DMS114 treated with DMSO at 0.1 percent for 48 hours (cell line): Measurements from ENCODE around the gene KCNK3.

Experiments used
- DNase-seq: peaks from one replicate; lab custom pipeline; 2025; ENCODE audit not compliant: unreplicated experiment; lab: John Stamatoyannopoulos, UW

The KCNK3 gene

DNA sequence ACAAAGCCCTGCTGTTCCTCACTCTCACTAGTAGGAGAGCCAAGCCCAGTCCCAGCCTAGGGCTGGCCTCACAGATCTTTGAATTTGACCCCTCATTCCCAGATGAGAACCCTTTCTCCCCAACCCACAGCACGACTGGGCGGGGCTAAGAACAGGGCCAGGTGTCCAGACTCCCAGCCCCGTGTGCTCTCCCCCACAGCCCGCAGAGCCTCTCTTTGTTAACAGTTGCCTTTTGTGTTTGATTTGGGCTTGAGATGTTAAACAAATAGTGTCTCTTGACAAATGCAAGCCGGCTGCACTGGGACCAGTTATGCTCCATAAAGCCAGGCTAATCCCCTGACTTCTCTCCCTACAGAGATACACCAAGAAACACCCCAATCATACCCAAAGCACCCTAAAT is 4.7 kb upstream of the KCNK3 start:
- DNase-seq, result no peak

DNA sequence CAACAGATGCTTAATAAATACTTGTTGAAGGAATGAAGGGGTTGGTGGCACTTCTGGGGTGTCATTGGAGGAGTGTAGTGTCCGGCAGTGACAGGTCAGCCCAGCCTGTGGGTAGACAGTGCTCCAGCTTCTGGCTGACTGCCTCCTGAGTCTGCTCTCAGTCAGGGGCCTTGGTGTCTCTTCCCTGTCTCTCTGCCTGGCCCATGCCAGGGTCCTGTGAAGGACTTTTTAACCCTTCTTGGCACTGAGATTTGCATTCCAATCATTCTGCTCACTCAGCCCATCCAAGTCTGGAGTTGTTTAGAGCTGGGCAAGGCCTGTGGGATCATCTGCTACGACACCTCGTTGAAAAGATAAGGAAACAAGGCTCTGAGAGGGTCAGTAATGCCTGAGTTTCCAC is 1.4 kb upstream of the KCNK3 start:
- no peak for DNase-seq

DNA sequence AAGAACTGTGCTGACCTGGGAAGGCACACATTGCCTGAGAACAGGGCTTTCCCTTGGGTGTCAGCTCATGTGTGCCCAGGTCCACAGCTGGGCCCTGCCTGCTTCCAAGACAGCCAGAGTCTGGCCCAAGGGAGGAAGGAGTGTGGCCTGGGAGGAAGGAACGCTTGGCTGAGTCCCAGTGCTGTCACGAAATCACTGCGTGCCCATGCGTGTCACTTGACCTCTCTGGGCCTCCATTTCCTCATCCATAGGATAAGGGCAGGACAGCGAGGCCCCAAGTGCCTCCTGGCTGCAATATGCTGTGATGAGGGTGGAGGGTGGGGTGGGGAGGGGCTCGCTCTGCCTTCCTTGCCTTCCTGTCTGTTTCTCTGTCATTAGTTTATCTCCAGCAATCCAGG is 642 bp upstream of the KCNK3 start:
- no peak for DNase-seq

DNA sequence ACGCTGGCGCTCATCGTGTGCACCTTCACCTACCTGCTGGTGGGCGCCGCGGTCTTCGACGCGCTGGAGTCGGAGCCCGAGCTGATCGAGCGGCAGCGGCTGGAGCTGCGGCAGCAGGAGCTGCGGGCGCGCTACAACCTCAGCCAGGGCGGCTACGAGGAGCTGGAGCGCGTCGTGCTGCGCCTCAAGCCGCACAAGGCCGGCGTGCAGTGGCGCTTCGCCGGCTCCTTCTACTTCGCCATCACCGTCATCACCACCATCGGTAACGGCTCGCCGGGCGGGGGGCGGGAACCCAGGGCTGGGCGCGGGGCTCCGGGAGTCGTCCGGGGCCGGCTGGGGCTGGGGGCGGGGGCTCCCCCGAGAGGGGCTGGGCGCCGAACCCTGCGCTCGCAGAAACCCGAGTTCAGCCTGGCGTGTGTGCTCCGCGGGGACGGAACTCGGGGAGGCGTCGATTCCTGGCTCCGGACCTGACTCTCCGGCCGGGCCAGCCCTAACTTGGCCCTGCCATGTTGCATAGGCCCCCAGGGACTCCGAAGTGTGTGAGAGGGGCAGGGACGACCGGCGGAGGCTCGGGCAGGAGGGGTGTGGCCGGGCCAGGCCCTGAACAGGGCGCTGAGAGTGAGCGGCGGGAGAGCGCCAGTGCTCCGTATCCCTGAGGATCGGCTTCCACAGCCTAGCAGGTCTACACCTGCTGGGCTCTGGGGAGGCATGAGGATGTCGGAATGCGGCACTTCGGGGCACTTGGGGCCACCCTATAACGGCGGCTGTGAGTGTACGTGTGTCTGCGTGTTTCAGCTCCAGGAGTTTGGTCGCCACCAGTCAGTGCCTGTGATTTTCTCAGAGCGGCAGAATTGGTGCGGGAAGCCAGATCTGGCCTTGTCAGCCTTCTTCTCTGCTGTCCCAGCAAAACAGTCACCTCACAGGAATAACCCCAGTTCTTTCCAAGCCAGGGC is 651 bp downstream of the KCNK3 start:
- DNase-seq, result no peak

DNA sequence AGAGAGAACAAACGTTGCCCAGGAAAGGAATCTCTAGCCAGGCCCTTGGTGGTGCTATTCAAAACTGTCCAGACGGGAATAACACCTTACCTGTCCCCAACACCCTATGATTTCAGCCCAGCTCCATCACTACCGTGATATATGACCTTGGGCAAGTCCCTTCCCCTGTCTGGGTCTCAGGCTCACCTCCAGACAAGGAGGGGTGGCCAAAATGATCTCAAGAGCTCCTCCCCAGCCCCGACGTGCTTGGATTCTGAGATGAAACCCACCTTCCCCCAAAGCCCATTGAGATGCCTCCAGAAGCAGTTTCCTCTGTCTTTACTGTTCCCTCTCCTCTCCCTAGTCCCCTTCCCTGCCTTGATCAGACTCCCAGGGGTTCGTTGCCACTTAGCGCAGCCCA is 1.5 kb downstream of the KCNK3 start:
- DNase-seq, result no peak

DNA sequence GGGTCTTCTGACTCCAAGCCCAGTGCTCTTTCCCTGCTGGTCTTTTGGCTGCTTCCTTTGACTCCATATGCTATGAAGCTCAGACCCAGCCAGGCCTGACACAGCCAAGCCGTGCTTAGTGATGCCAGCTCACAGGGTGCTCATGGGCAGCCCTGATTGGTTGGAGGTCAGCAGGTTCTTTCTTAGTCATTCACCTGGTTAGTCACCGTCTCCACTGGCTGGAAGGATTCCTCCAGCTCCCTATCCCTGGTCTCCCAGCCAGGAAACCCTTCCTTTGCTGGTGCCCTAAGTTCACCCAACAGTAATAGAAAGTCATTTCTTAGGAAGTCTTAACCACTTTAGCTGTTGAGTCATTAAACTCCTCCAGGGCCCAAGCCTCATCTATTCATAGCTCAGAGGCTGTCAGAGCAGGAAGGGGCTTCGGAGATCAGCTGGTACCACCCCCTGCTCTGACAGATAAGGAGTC is 3.9 kb downstream of the KCNK3 start:
- DNase-seq, result no peak

DNA sequence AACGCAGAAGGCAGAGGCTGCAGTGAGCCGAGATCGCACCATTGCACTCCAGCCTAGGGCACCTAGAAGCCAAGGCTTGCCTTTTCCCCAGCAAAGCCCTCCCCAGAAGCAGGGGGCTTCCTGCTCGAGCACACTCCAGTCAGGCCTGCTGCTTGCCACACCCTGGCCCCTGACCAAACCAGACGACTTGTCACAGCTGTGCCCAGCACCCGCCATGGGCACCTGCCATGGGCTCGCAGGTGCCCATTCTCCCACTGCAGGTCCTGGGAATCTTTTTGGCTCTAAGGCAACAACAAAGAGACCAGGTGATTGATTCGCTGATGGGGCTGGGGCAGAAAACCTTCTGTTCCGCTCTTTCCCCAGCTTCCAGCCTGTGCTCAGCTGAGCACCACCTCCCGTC is 4.9 kb downstream of the KCNK3 start:
- no peak for DNase-seq

DNA sequence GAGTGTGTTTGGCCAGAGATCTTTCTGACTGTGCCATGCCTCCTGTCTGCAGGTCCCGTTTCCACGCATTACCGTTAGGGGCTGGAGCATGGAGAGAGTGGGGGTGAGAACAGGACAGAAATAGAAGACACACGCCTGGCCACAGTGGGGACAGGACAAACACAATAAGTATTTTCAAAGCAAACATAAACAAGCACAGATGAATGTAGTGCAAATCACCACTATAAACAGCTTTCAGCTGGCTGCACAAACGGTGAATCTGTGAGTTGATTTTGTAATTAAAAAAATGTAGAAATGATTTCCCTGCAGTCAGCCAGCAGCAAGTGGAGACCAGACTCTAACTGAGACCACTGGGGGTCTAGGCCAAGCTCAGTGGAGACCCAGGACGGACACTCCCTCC is 6.8 kb downstream of the KCNK3 start:
- no peak for DNase-seq

DNA sequence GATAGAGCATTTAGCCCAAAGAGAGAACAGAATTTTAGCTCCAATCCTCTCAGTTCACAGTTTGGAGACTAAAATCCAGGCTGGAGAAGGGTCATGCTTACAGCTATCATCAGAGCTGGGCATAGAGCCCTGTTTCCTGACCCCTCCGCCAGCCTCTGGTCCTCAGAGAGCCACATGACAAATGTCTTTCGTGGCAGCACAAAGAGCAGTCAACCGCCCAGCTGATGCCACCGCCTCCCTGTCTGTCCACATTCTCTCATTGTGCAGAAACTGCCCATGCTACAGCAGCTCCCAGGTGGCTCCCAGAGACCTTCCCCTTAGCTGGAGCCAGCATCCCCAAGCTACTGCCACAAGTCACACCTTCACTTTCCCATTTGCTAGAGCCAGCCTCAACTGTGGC is 7.6 kb downstream of the KCNK3 start:
- DNase-seq, result no peak

DNA sequence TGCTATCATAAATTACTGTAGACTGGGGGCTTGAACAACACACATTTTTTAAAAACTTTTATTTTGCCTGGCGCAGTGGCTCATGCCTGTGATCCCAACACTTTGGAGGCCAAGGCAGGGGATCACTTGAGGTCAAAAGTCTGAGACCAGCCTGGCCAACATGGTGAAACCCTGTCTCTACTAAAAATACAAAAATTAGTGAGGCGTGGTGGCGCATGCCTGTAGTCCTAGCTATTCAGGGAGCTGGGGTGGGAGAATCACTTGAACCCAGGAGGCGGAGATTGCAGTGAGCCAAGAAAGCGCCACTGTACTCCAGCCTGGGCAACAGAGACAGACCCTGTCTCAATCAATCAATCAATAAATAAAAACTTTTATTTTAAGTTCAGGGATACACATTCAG is 9.1 kb downstream of the KCNK3 start:
- DNase-seq, result no peak

DNA sequence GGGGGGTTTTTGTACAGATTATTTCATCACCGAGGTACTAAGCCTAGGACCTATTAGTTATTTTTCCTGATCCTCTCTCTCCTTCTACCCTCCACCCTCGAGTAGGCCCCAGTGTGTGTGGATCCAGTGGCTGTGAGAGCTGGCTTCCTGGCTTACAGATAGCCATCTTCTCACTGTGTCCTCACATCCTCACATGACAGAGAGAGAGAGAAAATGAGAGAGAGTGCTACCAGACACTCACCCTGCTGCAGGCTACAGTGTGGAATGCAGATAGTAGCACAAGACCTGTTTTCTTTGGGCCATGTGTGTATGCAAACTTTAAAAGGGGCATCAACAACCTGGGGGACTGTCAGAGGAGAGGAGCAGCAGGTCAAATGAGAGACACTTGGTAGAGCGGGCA is 9.5 kb downstream of the KCNK3 start:
- DNase-seq, result no peak

DNA sequence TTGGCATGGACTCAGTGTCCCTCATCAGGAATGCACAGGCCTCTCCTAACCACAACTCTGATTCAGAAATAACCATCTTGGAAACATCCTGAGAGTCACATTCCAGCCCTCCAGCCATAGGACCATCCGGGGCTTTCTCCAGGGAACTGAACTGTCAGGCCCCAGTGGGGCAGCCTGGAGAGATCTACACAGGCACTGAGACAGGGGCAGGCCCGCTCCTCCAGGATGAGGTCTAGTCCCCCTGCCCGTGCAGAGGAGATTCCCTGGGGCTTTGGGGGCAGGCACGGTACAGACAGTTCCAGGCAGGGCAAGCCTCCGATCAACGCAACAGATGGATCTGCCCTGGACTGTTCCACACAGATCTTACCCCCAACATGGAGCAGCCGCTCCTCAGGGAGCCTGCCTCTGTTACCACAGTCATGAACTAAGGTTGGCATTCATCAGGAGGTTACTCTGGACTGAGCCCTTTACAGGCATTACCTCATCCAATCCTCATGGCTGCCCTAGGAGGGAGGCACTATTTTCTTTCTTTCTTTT is 12.0 kb downstream of the KCNK3 start:
- DNase-seq, result no peak

DNA sequence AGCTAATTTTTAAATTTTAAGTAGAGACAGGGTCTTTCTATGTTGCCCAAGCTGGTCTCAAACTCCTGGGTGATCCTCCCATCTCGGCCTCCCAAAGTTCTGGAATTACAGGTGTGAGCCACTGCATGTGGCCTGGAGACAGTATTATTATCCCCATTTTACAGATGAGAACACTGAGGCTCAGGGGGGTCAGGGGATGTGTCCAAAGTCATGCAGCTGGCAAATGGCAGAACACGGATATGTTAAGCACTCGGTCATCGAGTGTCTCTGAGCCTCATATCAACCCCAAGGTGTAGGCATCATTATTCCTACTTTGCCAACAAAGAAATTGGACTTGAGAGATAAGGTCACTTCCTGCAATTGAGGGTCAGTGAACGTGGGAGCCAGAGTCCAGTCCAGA is 12.6 kb downstream of the KCNK3 start:
- DNase-seq, result no peak

DNA sequence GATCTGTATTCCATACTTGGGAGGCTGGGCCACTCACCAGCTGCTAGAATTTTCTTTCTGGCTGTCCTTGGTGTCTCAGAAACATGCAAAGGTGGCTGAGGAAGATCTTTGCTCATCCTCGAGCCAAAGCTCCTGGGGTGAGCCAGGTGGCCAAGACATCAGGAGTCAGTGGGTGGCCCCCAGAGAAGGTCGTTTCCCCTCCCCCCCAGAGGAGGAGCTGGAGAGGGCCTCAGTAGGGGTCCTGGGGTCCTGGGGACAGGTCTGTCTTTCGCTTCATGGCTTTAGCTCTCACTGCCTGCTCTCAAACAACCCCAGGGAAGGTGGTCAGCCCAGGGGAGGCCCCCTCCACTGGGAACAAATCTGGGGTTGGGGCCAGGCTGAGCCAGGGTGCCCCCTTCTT is 13.6 kb downstream of the KCNK3 start:
- DNase-seq, result no peak

DNA sequence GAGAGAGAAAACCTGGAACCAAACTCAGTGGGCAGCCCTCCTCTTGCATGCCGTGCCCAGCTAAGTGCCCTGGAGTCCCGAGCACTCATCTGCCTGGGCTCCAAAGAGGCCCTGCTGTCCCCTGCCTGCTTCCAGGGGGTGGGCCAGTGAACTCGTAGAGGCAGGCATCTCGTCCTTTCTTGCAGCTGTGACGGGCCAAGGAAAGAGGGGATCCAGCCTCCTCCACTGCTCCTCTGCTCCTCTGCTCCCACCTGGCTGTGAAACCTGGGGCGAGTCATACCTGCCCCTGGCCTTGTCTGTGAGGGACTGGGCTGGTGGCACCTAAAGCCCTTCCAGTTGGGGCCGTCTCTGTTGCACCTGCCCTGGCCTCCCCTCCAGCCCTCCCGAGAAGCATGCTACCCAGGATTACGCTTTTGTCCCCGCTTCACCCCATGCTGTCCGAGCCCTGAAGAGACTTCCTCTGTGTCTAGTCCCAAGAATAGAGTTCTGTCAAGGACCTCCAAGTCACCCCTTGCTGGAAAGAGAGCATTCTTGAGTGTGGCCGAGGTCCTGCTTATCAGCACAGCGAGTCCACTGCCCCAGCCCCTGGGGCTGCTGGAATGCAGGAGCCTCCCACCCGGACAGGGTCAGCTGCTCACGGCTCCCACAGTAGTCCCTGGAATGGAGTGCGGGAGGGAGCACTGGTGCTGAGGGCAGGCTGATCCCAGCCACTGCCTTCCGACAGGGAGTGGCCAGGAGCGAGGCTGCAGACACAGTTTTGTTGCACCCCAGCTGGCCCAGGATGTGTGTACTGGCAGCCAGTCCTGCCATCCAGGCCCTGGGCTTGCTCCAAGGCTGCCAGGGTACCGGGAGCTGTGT is 14.3 kb downstream of the KCNK3 start:
- DNase-seq, result no peak

DNA sequence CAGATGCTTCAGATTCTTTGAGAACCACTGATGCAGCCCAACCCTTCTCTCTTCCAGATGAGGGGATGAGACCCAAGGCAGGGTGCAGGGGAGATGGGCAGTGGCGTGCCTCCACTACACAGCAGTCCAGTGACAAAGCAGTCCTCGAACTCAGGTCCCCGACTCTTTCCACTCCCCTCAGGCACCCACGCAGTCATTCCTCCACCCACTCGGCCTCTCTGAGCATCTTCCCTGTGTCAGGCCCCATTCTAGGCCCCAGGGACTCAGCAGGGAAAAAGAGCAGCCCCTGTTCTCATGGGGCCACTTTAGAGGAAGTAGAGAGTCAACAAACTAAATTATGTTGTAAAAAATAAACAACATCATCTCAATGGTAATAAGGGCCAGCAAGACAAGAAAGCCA is 15.2 kb downstream of the KCNK3 start:
- no peak for DNase-seq

DNA sequence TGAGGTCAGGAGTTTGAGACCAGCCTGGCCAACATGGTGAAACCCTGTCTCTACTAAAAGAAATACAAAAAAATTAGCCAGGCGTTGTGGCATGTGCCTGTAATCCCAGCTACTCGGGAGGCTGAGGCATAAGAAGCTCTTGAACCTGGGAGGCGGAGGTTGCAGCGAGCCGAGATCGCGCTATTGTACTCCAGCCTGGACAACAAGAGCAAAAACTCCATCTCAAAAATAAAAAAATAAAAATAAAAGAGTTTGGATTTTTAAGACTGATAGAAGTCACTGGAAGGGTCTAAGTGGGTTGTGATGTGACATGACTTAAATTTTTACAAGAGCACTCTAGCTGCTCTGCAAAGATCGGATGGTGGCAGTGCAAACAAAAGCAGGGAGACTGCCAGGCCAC is 15.9 kb downstream of the KCNK3 start:
- no peak for DNase-seq

DNA sequence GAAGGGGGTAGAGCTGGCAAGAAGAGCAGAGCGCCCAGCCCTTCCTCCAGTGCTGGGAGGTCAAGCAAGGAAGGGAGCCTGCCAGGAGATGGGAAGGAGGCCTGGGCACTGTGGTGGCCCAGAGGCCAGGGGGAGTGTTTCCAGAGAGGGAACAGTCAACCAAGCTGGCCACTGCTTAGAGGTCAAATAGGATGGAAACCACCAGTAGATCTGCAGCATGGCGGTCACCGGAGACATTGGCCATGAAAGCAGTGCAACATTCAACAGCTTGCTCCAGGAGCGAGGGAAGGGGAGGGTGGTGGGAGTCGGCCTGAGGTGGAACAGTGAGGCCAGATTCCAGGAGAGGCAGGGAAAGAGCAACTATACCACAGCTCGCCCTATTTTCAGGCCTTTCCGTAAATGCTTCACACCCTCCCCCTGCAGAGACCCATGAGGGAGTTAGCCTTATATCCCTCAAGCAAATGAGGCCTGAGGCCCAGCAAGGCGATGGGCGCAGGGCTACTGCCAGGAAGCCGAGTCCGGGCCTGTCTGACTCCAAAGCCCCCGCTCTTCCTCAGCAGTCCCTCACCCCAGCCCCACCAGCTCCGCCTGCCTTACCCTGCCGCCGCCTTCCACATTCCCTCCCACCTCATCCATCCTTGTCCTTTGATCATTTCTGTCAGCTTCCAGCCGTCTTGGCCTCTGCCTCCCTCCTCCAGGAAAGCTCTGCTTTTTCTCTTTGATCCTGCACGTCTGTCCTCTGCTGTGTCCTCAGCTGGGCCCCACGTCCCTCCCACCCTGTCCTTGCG is 17.0 kb downstream of the KCNK3 start:
- DNase-seq, result no peak

DNA sequence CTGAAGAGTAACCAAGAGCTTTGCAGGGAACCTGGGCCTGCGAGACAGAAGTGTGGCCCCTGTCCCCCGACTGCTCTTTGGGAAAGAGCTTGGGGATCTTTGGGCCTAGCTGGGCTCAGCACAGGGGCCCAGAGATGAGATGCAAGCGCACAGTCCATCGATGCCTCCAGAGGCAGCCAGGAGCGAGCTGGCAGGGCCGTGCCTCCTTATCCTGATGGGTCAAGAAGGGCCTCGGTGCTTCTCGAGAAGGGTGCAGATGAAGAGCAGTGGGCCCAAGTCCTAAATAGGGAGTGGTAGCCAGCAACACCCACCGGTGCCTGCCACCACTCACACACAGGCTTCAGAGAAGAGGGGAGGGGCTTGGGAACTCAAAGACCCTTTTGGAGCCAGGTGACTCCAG is 17.6 kb downstream of the KCNK3 start:
- no peak for DNase-seq

DNA sequence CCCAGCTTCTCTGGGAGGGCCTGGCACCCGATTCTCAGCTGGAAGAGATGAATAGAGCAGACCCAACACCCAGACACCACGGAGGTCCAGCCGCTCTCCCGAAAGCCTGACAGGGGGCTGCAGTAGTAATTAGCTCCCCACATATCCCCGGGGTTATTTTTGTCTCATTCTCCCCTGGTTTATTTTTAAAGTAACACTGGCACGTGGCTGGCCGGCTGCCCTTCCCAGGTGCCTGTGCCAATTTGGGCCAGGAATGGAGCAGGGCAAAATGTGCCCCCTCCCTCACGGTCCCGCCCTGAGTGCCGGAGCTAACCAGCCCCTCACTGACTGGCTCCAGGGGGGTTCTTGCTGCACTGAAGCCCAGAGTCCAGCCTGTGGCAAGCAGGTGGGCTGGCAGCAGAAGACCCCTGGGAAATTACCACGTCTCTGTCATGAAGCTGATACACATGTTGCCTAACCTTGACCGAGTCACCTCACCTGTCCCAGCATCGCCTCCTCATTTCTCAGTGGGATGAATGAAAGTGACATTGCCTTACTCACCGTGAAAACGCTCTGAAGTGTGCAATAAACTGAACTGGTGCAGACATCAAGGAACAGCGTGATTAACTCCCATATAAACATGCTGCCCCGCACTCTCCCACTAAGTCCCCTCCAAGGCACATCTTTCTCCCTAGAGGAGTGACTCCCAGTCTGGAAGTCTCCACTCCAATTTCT is 18.4 kb downstream of the KCNK3 start:
- DNase-seq, result no peak
